ENCODE measurements around the gene PLCH1.
"Not testable (repeated sequence)": the region's sequence is repeated elsewhere in the genome, so short reads cannot be mapped to it uniquely, and the experiment has no call there.

PLCH1 gene

GRCh38 chr3:155641956-155642355 is 102.9 kb downstream of the PLCH1 start:
- no peak for DNase-seq (ENCODE audit: low spot score)

- DNase-seq (ENCODE audit: low spot score): no peak
Measured at GRCh38 chr3:155640098-155640497, 104.8 kb downstream of the PLCH1 start.

GRCh38 chr3:155639462-155640055 is 105.3 kb downstream of the PLCH1 start:
- no peak for DNase-seq (ENCODE audit: low spot score)

- DNase-seq (ENCODE audit: low spot score): not testable (repeated sequence)
Measured at GRCh38 chr3:155638461-155638860, 106.4 kb downstream of the PLCH1 start.

- no peak for DNase-seq (ENCODE audit: low spot score)
Measured at GRCh38 chr3:155637567-155637966, 107.3 kb downstream of the PLCH1 start.

- DNase-seq (ENCODE audit: low spot score): no peak
Measured at GRCh38 chr3:155635056-155635455, 109.8 kb downstream of the PLCH1 start.

GRCh38 chr3:155634121-155634719 is 110.7 kb downstream of the PLCH1 start:
- no peak for DNase-seq (ENCODE audit: low spot score)

- DNase-seq (ENCODE audit: low spot score): no peak
Measured at GRCh38 chr3:155631323-155632019, 113.4 kb downstream of the PLCH1 start.

- no peak for DNase-seq (ENCODE audit: low spot score)
Measured at GRCh38 chr3:155629556-155629955, 115.3 kb downstream of the PLCH1 start.

- no peak for DNase-seq (ENCODE audit: low spot score)
Measured at GRCh38 chr3:155629056-155629455, 115.8 kb downstream of the PLCH1 start.

GRCh38 chr3:155622647-155623046 is 122.2 kb downstream of the PLCH1 start:
- DNase-seq (ENCODE audit: low spot score): not testable (repeated sequence)

- DNase-seq (ENCODE audit: low spot score): not testable (repeated sequence)
Measured at GRCh38 chr3:155620552-155620951, 124.3 kb downstream of the PLCH1 start.

GRCh38 chr3:155619118-155619915 is 125.6 kb downstream of the PLCH1 start:
- no peak for DNase-seq (ENCODE audit: low spot score)

GRCh38 chr3:155618543-155618942 is 126.3 kb downstream of the PLCH1 start:
- DNase-seq (ENCODE audit: low spot score): no peak

GRCh38 chr3:155617346-155617925 is 127.4 kb downstream of the PLCH1 start:
- DNase-seq (ENCODE audit: low spot score): no peak

- not testable (repeated sequence) for DNase-seq (ENCODE audit: low spot score)
Measured at GRCh38 chr3:155615141-155615540, 129.7 kb downstream of the PLCH1 start.

- DNase-seq (ENCODE audit: low spot score): not testable (repeated sequence)
Measured at GRCh38 chr3:155614410-155614809, 130.5 kb downstream of the PLCH1 start.

- DNase-seq (ENCODE audit: low spot score): no peak
Measured at GRCh38 chr3:155611456-155611855, 133.4 kb downstream of the PLCH1 start.

GRCh38 chr3:155609586-155609985 is 135.3 kb downstream of the PLCH1 start:
- no peak for DNase-seq (ENCODE audit: low spot score)

- no peak for DNase-seq (ENCODE audit: low spot score)
Measured at GRCh38 chr3:155608228-155608920, 136.5 kb downstream of the PLCH1 start.

- no peak for DNase-seq (ENCODE audit: low spot score)
Measured at GRCh38 chr3:155607761-155608160, 137.1 kb downstream of the PLCH1 start.

- DNase-seq (ENCODE audit: low spot score): no peak
Measured at GRCh38 chr3:155605571-155605970, 139.3 kb downstream of the PLCH1 start.
